HG03060 (cell line): ENCODE results near the gene TUFM.
"Not testable (repeated sequence)": the region's sequence is repeated elsewhere in the genome, so short reads cannot be mapped to it uniquely, and the experiment has no call there.

ENCODE experiments used
- ATAC-seq: cut with Tn5 transposase; IDR thresholded peaks from one replicate; pipeline ENCODE4 v1.9.1; 2021; ENCODE audit warnings: low read depth, moderate number of reproducible peaks; ENCODE audit not compliant: unreplicated experiment

The TUFM gene

DNA sequence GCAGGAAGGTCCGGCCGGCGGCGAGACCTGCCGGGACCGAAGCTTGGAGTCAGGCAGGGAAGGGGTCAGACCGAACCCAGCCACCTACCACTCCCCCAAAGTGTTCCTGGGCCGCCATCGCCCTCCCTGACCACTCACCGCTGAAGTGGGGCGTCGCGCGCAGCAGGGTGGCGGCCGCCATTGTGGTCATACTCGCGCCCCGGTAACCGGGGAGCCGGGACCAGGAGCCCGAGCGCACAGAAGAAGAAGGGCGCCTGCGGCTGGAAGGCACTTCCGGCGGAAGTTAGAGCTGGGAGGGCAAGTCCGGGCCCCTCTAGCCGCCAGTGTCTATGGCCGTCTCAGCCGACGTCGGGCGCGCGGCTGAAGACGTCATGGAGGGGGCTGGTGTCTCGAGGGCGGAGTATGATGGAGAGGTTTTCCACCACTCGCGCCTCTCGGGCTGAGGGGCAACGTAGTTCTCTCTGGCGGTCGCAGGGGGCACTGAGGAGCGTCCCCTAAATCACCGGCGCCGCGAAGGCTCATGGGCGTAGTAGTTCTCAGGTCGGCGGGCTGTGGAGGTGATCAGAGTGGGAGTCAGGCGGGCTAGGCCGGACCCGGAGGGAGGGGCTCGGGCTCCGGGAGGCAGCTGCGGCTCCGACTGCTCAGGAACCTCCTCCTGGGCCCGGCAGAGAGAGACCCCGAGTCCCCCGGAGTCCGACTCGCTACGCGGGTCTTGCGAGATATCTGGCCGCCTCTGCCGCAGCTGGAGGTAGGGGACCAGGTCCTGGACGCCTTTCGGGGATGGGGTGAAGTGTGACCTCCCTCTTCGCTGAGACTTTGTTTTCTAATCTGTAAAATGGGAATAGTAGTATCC is at the start of gene TUFM:
Gene TUFM (minus strand): TSS at position 269 of the 853 bp plus-strand sequence. CDS start 79 bp downstream, at position 190.
- peak; percentile 90 for ATAC-seq

GRCh38 chr16:28895609-28896008 is 49.5 kb upstream of the TUFM start:
- ATAC-seq = no peak

DNA sequence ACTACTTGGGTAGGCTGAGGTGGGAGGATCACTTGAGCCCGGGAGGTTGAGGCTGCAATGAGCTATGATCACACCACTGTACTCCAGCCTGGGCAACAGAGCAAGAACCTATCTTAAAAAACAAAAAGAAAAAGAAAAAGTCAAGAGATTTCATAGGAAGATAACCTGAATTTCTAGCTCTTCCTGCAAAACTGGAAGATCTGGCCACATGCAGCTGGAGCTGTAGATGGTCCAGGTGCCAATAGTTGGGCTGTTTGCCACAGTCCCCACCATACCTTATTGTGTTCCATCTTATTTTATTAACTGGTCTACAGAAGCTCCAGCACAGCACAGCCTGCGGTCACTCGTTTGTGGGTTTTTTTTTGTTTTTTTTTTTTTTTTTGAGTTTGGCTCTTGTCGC is 47.1 kb upstream of the TUFM start:
- ATAC-seq = no peak

GRCh38 chr16:28891964-28892890 is 46.1 kb upstream of the TUFM start:
- no peak for ATAC-seq

- ATAC-seq = not testable (repeated sequence)
These were observed 44.2 kb upstream of the TUFM start for GRCh38 chr16:28890355-28890754.

DNA sequence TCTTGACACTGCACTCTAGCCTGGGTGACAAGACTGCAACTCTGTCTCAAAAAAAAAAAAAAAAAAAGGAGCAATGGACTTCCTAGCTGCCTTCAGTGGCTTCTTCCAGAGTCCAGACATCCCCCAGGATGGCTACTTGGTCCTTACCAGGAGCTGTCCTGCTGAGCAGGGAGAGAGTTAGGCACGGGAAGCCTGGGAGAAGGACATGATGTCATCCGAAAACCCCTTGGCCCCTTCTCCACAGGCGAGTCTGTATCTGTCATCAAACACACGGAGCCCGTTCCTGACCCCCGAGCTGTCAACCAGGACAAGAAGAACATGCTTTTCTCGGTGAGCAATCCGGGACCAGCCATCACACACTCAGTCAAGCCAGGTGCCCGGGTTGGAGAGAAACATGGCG is 40.8 kb upstream of the TUFM start:
- ATAC-seq = no peak

- ATAC-seq = no peak
These were observed 37.9 kb upstream of the TUFM start for GRCh38 chr16:28884045-28884444.

DNA sequence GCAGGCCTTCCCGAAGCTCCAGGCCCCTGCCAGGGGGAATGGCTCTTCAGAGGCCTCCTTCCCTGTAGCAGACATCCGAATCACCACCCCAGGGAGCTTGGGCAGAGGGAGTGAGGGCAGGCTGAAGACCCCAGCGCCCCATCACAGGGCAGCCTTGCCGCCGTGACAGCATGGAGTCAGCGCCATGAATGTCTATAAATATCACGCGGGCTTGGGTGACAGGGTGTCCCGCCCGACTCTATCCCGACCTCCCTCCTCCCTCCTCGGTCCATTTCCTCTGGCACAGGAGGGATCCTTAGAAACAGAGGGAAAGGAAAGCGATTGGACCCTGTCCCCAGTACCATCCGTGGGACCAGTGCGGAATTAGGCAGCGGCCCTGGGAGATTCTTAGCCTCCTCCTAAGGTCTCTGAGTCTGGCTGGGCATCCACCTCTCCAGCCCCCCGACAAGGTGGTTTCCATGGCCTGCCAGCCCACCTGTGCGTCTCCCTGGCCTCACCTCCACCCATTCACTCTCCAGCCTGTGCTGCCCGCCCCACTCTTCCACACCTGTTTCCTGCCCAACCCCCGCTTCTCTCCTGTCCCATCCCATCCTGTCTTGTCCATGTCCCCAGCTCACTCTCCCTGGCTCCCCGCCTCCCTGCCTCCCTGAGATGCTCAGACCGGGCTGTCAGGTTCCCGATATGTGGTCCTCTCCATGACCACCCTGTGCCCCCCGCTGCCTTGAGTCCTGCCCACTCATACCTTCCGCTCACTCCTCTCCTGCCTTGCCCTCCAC is 37.3 kb upstream of the TUFM start:
- ATAC-seq = no peak

- ATAC-seq = no peak
These were observed 36.5 kb upstream of the TUFM start for GRCh38 chr16:28882551-28883160.

GRCh38 chr16:28881565-28881964 is 35.4 kb upstream of the TUFM start:
- ATAC-seq = not testable (repeated sequence)

- ATAC-seq = no peak
These were observed 34.8 kb upstream of the TUFM start for GRCh38 chr16:28880955-28881354.

DNA sequence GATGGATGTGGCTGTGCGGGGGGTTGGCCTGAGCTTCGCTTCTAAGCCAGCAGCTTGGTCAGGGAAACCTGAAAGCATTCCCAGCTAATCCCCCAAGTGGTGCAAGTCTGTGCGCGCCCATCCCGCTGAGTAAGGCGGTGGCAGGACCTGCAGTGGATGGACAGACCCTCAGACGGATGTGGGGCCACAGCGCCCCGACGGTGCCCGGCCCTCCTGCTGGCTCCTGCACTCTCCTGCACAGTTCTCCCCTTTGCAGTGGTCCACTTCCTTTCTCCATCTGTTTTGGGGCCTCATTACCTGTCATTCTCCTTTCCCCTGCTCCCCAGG is 34.4 kb upstream of the TUFM start:
- no peak for ATAC-seq

DNA sequence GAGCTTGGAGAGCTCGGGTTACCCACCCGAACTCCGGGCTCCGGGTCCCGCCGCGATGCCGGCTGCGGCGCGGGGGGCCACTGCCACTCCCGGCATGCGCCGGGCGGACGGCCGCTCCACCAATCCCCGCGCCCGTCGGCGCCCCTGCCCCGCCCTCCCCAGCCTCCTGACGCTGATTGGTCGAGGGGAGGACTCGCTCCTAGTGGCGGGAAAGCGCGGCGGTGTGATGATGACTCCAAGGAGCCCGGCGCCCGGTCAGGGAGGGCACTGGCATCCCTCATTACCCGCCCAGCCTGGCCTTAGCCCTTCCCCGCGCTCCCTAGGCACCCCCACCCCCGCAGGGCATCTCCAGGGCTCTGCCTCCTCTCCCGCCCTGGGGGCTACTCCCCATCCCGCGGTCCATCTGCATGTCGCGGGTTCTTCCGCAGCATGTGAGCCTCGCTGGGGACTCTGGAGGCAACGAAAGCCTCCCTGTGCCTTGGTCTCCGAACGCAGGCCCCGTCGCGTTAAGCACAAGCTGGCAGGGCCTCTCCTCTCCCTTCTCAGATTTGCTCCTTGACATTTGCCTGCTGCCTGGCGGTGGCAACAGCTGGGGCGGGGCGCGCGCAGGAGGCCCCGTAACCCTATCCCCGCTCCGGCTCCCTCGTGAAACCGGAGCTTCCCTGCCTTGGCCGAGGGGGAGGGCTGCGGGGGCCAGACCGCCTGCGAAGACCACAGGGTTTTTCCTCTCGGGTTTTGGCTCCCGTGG is 33.9 kb upstream of the TUFM start:
- no peak for ATAC-seq

GRCh38 chr16:28879261-28879840 is 33.2 kb upstream of the TUFM start:
- no peak for ATAC-seq

- no peak for ATAC-seq
These were observed 32.2 kb upstream of the TUFM start, which contains the start of gene ATP2A1 for GRCh38 chr16:28878083-28878926. ATP2A1 (plus strand) TSS chr16:28878488; CDS start chr16:28878672, 184 bp downstream.

GRCh38 chr16:28877655-28878000 is 31.5 kb upstream of the TUFM start:
- no peak for ATAC-seq

DNA sequence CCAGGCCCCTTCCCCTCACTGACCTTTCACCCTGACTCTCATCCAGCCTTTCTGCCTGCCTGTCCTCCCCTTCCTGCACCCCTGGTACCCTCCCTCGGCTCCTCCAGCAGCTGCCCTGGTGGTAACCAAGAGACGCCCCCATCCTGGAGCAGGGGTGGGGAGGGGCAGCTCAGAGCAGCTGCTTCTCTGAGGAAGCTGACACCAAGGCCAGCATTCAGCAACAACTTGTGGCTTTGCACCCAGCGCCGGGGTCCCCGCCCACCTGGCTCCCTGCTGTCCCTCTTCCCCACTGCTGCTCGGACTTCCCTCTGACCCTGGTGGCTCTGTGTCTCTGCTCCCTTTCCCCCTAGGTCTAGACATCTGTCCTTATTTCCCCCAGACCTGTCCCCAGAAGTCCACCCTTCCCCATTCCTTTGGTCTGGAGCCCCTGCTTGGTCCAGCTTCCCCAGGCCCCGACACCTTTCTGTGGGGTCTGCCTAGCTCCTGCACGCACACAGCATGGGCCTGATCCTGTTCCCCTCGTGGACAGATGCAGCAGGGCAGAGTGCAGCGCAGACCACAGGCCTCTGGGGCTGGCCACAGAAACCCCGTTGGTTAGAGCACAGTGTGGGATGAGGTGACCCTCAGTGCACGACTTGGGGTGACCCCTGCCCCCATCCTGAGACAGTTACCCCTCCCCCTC is 31.0 kb upstream of the TUFM start:
- ATAC-seq = no peak
